GM19463 (cell line): ENCODE measurements around the gene MGAT5.

Experiments
- ATAC-seq: cut with Tn5 transposase; IDR thresholded peaks from one replicate; pipeline ENCODE4 v1.9.1; 2021; ENCODE audit warnings: mild to moderate bottlenecking, moderate library complexity; ENCODE audit not compliant: unreplicated experiment

MGAT5 gene

GRCh38 chr2:134438371-134438770 lies 184.5 kb downstream of the MGAT5 start:
- ATAC-seq: no peak

DNA sequence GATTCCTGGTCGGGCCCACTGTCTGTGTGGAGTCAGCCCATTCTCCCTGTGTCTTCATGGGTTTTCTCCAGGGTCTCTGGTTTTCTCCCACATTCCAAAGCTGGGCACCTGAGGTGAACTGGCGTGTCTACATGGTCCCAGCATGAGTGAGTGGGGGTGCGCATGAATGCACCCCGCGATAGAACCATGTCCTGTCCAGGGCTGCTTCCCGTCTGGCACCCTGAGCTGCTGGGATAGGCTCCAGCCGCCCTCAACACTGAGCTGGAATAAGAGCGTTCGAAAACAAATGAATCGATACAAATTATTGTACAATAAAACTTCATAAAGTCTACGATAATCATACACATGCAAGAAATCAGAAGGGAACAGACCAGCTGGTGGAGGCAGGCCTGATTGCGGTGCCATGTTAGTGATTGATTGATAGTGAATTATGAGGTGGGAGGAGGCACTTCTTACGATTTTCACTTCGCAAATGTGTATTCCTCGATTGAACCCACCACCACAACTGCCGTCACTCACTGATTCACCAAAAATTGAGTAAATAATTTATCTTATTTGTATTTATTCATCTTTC lies 186.6 kb downstream of the MGAT5 start:
- no peak for ATAC-seq

- ATAC-seq: no peak
Observed at GRCh38 chr2:134441153-134441863, 187.4 kb downstream of the MGAT5 start.

GRCh38 chr2:134443814-134444480 lies 190.1 kb downstream of the MGAT5 start:
- no peak for ATAC-seq

DNA sequence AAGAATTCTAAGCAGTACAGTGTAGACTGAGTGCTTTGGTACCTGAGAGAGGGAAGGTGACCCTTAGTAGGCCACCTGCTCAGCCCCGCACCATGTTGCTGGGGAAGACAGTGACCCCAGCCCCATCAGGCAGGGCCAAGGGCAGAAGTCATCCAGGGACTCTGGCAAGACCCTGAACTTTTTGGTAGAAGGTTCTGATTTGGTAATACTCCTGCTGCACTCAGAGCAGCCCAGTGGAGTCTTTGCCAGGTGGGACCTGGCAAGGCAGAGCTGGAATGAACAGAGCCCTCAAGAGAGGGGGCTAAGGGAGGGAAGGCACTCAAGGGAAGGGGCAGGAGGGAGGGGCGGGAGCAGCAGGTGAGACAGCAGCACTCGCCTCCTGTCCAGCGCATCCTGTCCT lies 191.2 kb downstream of the MGAT5 start:
- no peak for ATAC-seq

GRCh38 chr2:134445985-134446382 lies 192.1 kb downstream of the MGAT5 start:
- ATAC-seq: no peak

DNA sequence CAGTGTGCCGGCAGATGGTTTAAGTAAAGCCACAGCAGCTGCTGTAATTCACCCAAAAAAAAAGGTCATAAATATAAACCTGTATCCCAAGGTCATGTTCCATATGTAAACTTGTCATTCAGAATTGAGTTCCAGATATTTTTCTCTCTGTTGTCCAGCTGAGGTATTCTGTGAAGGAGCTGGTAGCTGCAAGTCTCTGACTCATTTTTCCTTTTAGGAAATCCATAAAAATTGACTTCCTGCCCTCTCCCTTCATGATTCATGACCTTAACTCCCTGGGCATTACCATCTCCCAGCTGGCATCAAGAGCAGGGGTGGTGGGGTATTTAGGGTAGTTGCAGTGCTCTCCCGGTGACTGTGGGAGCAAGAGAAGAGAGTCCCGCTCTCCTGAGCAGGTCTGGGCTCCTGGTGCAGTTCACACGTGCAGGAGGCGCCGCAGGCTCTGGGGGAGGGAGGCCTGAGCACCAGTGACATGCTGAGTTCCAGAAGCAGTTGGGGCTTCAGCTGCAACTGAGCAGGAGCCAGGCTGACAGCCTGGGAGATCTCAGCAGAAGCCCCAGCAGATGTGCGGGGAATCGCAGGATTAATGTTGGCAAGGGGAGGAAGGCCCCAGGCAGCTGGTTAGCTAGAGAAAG lies 192.6 kb downstream of the MGAT5 start:
- ATAC-seq: no peak

DNA sequence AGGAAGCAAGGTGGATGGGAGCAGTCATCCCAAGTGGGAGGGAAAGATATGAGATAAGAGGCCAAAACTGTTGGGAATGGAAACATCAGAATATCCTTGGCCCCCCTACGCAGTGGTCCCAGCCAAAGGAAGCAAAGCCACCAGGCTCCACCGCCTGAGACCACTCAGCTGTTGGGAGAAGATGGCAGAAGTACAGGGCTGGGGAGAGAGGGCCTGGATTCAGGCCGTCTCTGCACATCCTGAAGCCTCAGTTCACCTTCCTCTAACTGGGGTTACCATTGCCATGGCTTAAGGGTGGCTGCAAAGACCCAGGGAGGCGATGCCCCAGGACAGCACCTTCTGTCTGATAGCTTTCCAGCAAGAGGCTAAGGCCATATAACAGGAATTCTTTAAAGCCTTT lies 193.8 kb downstream of the MGAT5 start:
- no peak for ATAC-seq

DNA sequence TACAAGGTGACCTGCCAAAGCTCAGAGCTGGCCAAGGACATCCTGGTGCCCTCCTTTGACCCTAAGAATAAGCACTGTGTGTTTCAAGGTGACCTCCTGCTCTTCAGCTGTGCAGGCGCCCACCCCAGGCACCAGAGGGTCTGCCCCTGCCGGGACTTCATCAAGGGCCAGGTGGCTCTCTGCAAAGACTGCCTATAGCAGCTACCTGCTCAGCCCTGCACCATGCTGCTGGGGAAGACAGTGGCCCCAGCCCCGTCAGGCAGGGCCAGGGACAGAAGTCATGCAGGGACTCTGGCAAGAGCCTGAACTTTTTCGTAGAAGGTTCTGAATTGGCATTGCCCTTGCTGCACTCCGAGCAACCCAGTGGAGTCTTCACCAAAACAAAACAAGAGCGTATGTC lies 194.8 kb downstream of the MGAT5 start:
- no peak for ATAC-seq

DNA sequence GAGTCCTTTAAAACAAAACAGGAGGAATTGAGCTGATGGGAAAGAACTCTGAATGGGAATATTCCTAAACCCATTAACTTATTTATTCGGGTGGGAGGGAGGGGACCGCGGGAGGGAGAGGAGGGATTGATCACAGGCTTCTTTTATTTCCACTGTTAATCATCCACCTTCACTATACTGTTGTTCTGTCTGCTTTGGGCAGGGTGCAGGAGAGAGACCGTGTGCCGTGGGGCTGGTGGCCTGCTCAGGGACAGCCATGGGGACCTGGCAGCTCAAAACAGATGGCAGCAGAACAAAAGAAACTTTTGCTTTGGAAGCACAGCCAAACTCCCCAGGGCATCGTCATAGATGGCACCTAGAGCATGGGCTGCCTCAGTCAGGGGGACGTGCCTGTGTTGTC lies 195.3 kb downstream of the MGAT5 start:
- no peak for ATAC-seq

- no peak for ATAC-seq
Observed at GRCh38 chr2:134449751-134450513, 196.1 kb downstream of the MGAT5 start.

GRCh38 chr2:134451347-134451630 lies 197.4 kb downstream of the MGAT5 start:
- ATAC-seq: no peak

DNA sequence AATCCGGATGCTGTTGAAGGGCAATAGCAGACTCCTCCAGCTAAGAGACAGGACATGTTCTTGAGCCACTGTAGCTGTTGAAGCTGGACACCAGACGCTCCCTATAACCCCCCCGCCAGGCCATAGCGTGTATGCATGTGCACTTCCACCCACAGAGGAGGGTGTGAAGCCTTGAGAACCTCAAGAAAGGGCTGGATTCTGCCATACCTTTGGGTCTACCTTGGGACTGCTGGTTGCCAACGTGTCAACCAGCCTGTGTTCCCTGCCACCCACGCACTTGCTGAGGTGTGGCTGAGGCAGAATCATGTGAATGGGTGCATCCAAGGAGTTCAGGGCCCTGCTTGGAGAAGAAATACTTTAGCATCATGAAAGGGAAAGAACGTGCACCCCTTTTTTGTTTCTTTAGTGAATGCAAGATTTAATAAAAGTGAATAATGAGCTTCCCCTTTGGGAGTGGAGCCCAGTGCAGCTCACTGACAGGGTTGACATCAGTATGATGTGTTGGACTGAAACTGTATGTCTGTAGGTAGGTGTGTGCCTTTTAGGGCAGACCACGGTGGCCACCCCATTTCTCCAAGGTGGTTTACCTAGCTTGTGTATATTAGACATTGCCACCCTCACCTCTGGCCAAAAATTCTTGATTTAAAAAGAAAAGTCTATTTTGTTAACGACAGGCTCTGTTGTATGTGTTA lies 198.3 kb downstream of the MGAT5 start:
- ATAC-seq: no peak

DNA sequence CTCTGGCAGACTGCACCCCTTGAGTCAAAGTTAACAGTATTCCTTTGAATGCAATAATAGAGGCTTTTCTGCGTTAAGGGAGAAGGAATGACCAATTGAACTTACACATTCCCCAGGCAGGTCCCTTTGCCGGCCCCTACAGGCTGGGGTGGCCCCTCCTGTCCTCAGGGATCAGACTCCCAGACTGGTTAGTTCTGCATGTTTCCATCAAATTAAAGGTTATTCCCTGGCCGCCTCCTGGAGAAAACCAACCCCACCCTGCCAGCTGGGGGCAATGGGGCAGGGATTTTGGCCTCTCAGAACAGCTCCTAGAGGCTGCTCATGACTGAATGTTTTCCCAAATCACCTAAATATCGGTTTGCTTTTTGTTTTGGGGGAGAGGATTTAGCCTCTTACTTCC lies 199.6 kb downstream of the MGAT5 start:
- no peak for ATAC-seq

DNA sequence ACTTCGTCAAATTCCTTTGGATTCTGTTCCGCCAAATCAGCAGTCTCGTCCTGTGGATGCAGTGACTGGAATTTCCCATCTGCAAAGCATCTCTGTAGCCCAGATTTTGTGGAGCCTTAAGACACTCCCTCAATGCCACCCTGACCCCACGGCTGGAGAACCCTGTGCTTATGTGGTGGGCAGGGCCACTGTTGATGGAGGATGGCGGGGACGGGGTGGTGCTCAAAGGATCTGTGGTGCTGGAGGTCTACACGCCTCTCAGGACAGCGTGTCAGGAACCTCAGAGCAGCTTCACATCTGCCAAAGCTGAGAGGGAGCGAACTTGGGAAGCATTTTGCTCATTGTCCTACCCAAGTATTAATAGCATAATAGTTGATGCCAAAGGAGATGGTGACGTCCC lies 200.1 kb downstream of the MGAT5 start:
- ATAC-seq: no peak

GRCh38 chr2:134454426-134454825 lies 200.6 kb downstream of the MGAT5 start:
- no peak for ATAC-seq

DNA sequence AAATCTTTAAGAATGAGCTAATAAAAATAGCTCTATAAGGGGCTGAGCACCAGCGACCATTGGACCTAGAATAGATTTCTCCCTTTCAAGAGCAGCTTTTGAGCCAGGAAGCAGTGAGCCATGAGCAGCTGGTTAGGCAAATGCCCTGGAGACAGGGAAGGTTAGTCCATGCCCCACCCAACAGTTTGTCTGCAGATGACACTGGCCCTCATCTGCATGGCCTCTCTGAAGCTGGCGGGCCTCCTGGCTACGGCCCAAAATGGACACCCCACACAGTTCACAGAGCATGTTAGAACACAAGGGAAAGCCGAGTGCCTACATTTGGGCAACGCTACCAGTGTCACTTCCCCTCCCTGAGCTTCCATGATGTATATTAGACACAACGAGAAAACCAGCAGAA lies 201.1 kb downstream of the MGAT5 start:
- ATAC-seq: no peak

DNA sequence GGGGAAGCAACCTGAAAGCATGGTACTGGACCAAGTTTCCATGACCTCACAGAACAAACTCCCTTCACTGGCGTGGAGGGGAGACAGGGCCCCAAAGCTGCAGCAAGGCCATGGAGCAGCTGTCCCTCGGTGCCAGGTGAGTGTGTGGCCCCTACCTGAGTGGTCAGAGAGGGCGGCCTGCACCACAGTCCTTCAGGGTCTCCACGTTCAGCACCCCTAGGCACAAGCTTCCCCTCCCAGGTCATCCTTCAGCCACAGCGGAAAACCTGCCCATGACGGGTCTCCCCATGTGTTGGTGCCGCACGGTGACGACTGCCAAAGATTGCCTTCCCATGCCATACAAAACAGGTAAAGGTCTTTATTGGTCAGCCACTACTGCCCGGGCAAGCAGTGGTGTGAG lies 201.6 kb downstream of the MGAT5 start:
- no peak for ATAC-seq

DNA sequence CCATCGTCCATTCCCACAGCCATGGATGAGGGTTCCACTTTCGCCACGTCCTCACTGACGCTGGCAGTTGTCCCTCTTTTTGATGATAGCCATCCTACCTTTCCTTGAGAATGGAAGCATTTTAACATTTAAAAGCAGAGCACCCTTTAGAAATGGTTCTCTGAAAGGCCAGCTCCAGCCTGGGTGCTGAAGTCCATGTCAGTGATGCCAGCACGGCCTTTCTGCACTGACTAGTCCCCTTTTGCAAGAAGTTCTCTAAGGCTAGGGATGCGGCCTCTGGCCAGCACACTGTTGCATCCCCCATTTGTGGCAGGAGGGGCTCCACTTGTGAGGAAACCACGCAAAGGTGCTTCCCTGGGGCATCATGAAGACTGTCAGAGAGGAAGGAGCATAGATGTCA lies 203.5 kb downstream of the MGAT5 start:
- no peak for ATAC-seq

GRCh38 chr2:134457765-134458472 lies 204.0 kb downstream of the MGAT5 start:
- no peak for ATAC-seq
